NCI-H1417 (cell line): Measurements from ENCODE around the gene KRT79.
A peak's percentile ranks its signal among the peaks of the same experiment; 100 is the strongest.

Experiments
- DNase-seq, 3 experiments: peaks; one replicate each; lab custom pipeline; 2025; lab: John Stamatoyannopoulos, UW

Gene KRT79

GRCh38 chr12:52819731-52820510 lies 14.2 kb downstream of the KRT79 start:
- no peak for DNase-seq

GRCh38 chr12:52818887-52819420 lies 15.2 kb downstream of the KRT79 start:
- DNase-seq, result no peak

- DNase-seq, result peak in 2 of 3 experiments; percentile 13 to 63
Observed at GRCh38 chr12:52818388-52818787, 15.7 kb downstream of the KRT79 start.

GRCh38 chr12:52817699-52818238 lies 16.3 kb downstream of the KRT79 start:
- DNase-seq, result no peak

GRCh38 chr12:52817003-52817698 lies 17.0 kb downstream of the KRT79 start:
- no peak for DNase-seq

- DNase-seq, result no peak
Observed at GRCh38 chr12:52815676-52816588, 18.2 kb downstream of the KRT79 start.

GRCh38 chr12:52815161-52815560 lies 18.9 kb downstream of the KRT79 start:
- no peak for DNase-seq

- no peak for DNase-seq
Observed at GRCh38 chr12:52814710-52815155, 19.4 kb downstream of the KRT79 start.

- DNase-seq, result peak in 2 of 3 experiments; percentile 48 to 84
Observed at GRCh38 chr12:52813885-52814709, 20.0 kb downstream of the KRT79 start, which contains the start of gene KRT4. Gene KRT4 (minus strand): TSS chr12:52814116. CDS start chr12:52814058, 58 bp downstream.

- DNase-seq, result no peak
Observed at GRCh38 chr12:52813203-52813819, 20.8 kb downstream of the KRT79 start.

GRCh38 chr12:52812749-52813148 lies 21.4 kb downstream of the KRT79 start:
- no peak for DNase-seq

- DNase-seq, result no peak
Observed at GRCh38 chr12:52812073-52812400, 22.1 kb downstream of the KRT79 start.

- no peak for DNase-seq
Observed at GRCh38 chr12:52811191-52812072, 22.7 kb downstream of the KRT79 start.

- no peak for DNase-seq
Observed at GRCh38 chr12:52810554-52810953, 23.6 kb downstream of the KRT79 start.

GRCh38 chr12:52809166-52809565 lies 24.9 kb downstream of the KRT79 start:
- DNase-seq, result no peak

GRCh38 chr12:52808573-52809160 lies 25.4 kb downstream of the KRT79 start:
- DNase-seq, result no peak

- DNase-seq, result no peak
Observed at GRCh38 chr12:52807544-52808470, 26.3 kb downstream of the KRT79 start.
